Endodermal cell (in vitro differentiated cells): ENCODE results near the gene AJAP1. TPM values are rescaled to one million over a fixed set of nuclear protein-coding genes. Genes with fewer than 3 reads are reported as not detected.

Experiments
- DNase-seq: peaks from one replicate; pipeline ENCODE4 v3.0.0-alpha.2; 2017
- H3K27ac ChIP-seq: 2 replicates; pipeline ENCODE4 v1.5.1; 2013; ENCODE audit warnings: mild to moderate bottlenecking, low read depth, low read length, moderate library complexity
- H3K27me3 ChIP-seq: 2 replicates; pipeline ENCODE4 v1.6.1; 2013; ENCODE audit warnings: mild to moderate bottlenecking, low read length, moderate library complexity; ENCODE audit not compliant: insufficient read depth, control insufficient read depth, poor library complexity, severe bottlenecking
- H3K36me3 ChIP-seq: 2 replicates; pipeline ENCODE4 v1.7.0; 2013; ENCODE audit warnings: mild to moderate bottlenecking, low read length, moderate library complexity; ENCODE audit not compliant: control insufficient read depth, insufficient read depth
- H3K4me1 ChIP-seq: one replicate; pipeline ENCODE4 v1.7.0; 2013; ENCODE audit warnings: low read length; ENCODE audit not compliant: control insufficient read depth, insufficient read depth
- H3K4me3 ChIP-seq: 2 replicates; pipeline ENCODE4 v1.5.1; 2013; ENCODE audit warnings: mild to moderate bottlenecking, low read length, moderate library complexity
- H3K9ac ChIP-seq: 2 replicates; pipeline ENCODE4 v1.6.1; 2013; ENCODE audit warnings: mild to moderate bottlenecking, low read length, moderate library complexity; ENCODE audit not compliant: poor library complexity, severe bottlenecking; ENCODE audit errors: extremely low read depth
- H3K9me3 ChIP-seq: 2 replicates; pipeline ENCODE4 v1.6.1; 2013; ENCODE audit warnings: mild to moderate bottlenecking, low read length, moderate library complexity; ENCODE audit not compliant: control insufficient read depth
- H3K27ac Mint-ChIP-seq: 2 replicates; pipeline ENCODE4 v1.8.0; 2020; ENCODE audit warnings: mixed read lengths
- H3K27me3 Mint-ChIP-seq: 2 replicates; pipeline ENCODE4 v1.8.0; 2021; ENCODE audit warnings: mild to moderate bottlenecking, mixed read lengths; ENCODE audit not compliant: insufficient read depth
- H3K36me3 Mint-ChIP-seq: 2 replicates; pipeline ENCODE4 v1.8.0; 2020; ENCODE audit warnings: low read depth, mixed read lengths
- H3K4me1 Mint-ChIP-seq: 2 replicates; pipeline ENCODE4 v1.8.0; 2020; ENCODE audit warnings: mixed read lengths
- H3K4me3 Mint-ChIP-seq: 2 replicates; pipeline ENCODE4 v1.8.0; 2020; ENCODE audit warnings: mild to moderate bottlenecking, moderate library complexity, mixed read lengths
- H3K9me3 Mint-ChIP-seq: 2 replicates; pipeline ENCODE4 v1.8.0; 2020; ENCODE audit warnings: mild to moderate bottlenecking, mixed read lengths
- WGBS, 2 experiments: methylation state at CpG; one replicate each; pipeline versions ENCODE4 v1.1.5 to v1.1.7; 2013; ENCODE audit warnings: missing lambda C conversion rate in 2 of 2, mixed read lengths in 1 of 2; ENCODE audit not compliant: insufficient coverage in 1 of 2, insufficient read length in 1 of 2; 5-methylcytosine and 5-hydroxymethylcytosine counted together
- total RNA-seq, 2 donors: library from RNA; stranded (reverse); fragmentation: NEBNext Ultra II Directional in 1 of 2; extraction: Animal tissue kit (Norgen Biotek cat#: 25700) in 1 of 2; gene quantifications; 2 replicates in 1 of 2; 3 replicates in 1 of 2; pipeline ENCODE4 v1.2.1, GENCODE V29; 2021
- TF ChIP-seq, protein P1 (sequence below): fragments of 200-600 bp; sonication (generic); conservative IDR thresholded peaks from 2 replicates; pipeline ENCODE4 v1.5.0; 2021; ENCODE audit warnings: antibody characterized with exemption, mild to moderate bottlenecking

The AJAP1 gene
- total RNA-seq, 2 donors from 2014 or later, result 19.4 to 22.1 TPM

DNA sequence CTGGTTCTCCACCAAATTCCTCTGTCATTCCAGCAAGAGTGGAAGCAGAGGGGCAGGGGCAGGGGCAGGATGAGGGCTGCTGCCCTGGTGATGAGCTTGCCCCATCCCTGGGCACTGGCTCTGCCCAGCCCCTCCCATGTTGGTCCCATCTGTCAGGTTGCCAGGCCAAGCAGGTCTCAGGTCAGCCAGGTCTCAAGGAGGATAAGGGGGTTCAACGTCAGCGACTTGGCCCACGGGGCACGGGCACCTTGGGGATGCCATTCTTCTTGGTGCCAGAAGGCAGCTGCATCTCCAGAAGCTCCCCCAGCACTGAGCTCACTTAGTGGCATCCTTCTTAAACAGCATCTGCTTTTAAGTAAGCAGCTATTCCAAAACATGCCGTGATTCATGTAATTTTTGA is 133.1 kb downstream of the AJAP1 start:
- no peak overlapping the region for H3K4me3 Mint-ChIP-seq
- H3K4me1 ChIP-seq, result no peaks in the 10 kb centered on the region
- H3K9me3 ChIP-seq, result no peaks in the 10 kb centered on the region
- H3K27ac Mint-ChIP-seq, result no peak overlapping the region
- peaks cover 10% of the 10 kb centered on the region for H3K27me3 Mint-ChIP-seq
- H3K27ac ChIP-seq, result no peak overlapping the region
- H3K4me1 Mint-ChIP-seq, result peaks cover 11% of the 10 kb centered on the region
- H3K36me3 Mint-ChIP-seq, result peaks cover 29% of the 10 kb centered on the region
- TF ChIP-seq, protein P1, sequence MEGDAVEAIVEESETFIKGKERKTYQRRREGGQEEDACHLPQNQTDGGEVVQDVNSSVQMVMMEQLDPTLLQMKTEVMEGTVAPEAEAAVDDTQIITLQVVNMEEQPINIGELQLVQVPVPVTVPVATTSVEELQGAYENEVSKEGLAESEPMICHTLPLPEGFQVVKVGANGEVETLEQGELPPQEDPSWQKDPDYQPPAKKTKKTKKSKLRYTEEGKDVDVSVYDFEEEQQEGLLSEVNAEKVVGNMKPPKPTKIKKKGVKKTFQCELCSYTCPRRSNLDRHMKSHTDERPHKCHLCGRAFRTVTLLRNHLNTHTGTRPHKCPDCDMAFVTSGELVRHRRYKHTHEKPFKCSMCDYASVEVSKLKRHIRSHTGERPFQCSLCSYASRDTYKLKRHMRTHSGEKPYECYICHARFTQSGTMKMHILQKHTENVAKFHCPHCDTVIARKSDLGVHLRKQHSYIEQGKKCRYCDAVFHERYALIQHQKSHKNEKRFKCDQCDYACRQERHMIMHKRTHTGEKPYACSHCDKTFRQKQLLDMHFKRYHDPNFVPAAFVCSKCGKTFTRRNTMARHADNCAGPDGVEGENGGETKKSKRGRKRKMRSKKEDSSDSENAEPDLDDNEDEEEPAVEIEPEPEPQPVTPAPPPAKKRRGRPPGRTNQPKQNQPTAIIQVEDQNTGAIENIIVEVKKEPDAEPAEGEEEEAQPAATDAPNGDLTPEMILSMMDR, result no peak
- H3K36me3 ChIP-seq, result peaks cover 17% of the 10 kb centered on the region
- H3K9me3 Mint-ChIP-seq, result no peaks in the 10 kb centered on the region
- H3K27me3 ChIP-seq, result no peaks in the 10 kb centered on the region
- no peak overlapping the region for H3K9ac ChIP-seq
- DNase-seq, result no peak
- no peak overlapping the region for H3K4me3 ChIP-seq
- WGBS, 2 experiments, result 67 to 77% methylated on average over 3 to 5 of the region's 5 CpGs

DNA sequence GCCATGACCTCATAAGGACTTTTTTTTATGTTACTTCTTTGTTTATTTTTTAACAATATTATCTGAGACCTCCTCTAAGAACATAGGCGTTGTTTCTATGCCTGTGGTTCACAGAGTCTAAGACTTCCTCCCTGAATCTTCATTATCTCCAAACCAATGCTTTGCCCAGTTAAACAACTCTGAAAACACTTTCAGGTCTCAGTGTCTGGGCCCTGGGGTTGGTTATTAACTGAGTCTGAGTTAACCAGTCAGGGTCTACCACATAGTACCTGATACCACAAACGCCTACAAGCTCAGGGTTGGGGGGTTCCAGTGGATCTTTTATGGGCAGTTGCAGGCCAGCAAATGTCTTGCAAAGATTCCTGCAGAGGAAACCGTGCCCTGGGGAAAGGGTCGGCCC is 138.2 kb downstream of the AJAP1 start:
- H3K4me3 Mint-ChIP-seq, result no peak overlapping the region
- Histone ChIP-seq H3K9ac (no peak overlapping the region), H3K36me3 (peaks cover 15% of the 10 kb centered on the region), H3K4me3 (no peak overlapping the region), H3K4me1 (no peaks in the 10 kb centered on the region), H3K9me3 (peaks cover 17% of the 10 kb centered on the region), H3K27me3 (no peaks in the 10 kb centered on the region), H3K27ac (no peak overlapping the region)
- no peak overlapping the region for H3K27ac Mint-ChIP-seq
- peaks cover 19% of the 10 kb centered on the region for H3K27me3 Mint-ChIP-seq
- peak; percentile 24 for DNase-seq
- peaks cover 15% of the 10 kb centered on the region for H3K9me3 Mint-ChIP-seq
- whole genome bisulfite sequencing, 2 experiments, result 92 to 93% methylated on average over 3 to 4 of the region's 4 CpGs
- peaks cover 14% of the 10 kb centered on the region for H3K36me3 Mint-ChIP-seq
- TF ChIP-seq, protein P1, result no peak
- H3K4me1 Mint-ChIP-seq, result peaks cover 4% of the 10 kb centered on the region

DNA sequence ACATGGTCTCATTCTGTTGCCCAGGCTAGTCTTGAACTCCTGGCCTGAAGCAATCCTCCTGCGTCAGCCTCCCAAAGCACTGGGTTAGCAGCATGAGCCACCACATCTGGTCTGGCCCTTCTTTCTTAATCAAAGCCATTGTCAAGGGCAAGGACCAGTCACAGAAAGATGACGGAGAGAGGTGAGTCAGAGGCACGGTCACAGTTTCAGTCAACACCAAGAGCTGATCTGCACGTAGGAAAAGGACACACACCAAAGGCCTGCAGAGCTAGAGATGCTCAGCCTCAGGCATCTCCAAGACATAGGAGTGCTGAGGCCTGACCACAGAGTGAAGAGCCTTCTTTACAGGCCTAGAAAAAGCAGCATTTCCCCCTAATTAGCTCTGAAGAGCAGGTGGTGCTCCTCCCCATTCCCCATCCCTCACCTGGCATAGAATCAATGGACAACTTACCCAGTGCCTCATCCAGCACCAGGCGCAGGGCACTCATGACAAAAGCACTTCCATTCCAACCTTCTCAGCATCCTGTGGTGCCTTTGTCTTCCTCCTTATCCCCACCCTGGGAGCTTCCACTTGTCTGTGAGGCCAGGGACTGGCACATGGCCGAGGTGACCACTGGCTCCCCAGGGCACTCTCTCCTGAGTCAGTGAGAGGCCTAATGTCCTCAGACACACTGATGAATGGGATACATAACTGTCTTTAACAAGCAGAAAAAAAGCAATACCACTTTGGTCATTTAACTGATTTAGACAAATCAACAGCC is 139.8 kb downstream of the AJAP1 start:
- H3K27me3 ChIP-seq, result peaks cover under 1% of the 10 kb centered on the region
- no peak overlapping the region for H3K27ac Mint-ChIP-seq
- no peak overlapping the region for H3K4me3 ChIP-seq
- H3K4me1 ChIP-seq, result no peaks in the 10 kb centered on the region
- peaks cover 17% of the 10 kb centered on the region for H3K9me3 ChIP-seq
- no peak overlapping the region for H3K9ac ChIP-seq
- H3K4me3 Mint-ChIP-seq, result no peak overlapping the region
- H3K27ac ChIP-seq, result no peak overlapping the region
- TF ChIP-seq, protein P1, result no peak
- peaks cover 11% of the 10 kb centered on the region for H3K36me3 ChIP-seq
- H3K36me3 Mint-ChIP-seq, result peaks cover 10% of the 10 kb centered on the region
- peak; percentile 12 for DNase-seq
- H3K4me1 Mint-ChIP-seq, result no peaks in the 10 kb centered on the region
- H3K27me3 Mint-ChIP-seq, result peaks cover 31% of the 10 kb centered on the region
- 90 to 93% methylated on average over 6 of the region's 6 CpGs for WGBS, 2 experiments
- peaks cover 27% of the 10 kb centered on the region for H3K9me3 Mint-ChIP-seq
